ENCODE data around the gene RAD23A.

Gene RAD23A

DNA sequence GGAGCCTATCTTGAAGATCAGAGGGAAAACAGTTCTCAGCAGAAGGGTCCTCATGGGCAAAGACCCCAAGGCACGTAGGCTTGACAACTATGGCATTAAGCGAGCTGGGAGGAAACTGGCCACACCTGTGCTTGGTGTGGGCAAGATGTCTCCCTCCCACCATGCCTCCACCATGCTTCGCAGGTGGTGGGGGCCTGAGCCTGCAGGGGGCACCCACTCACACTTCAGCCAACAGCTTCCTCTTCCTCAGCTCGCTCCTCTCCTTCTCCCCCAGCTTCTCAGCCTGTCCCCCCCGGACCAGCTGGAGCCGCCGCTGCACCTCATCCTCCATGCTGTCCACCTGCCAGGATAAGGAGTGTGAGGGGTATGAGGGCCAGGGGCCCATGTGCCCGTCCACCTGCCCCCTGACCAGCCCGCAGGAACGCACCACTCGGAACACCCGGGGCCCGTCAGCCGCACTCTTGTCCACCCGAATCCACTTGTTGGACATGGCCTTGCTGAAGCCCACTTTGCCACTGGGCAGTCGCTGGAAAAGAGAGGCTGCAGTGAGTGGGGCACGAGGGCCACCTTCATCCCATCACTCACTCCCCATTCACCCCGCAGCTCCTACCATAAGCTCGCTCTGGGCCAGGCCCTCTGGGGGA is 15.5 kb upstream of the RAD23A start:
- no peak for DNase-seq (ENCODE audit: low read depth in 1 of 2, low spot score in 1 of 2)
- in situ Hi-C loops (cut with HindIII; ENCODE audit: low pct_unique_long_range_greater_than_20kb, low sequenced_read_pairs) = no loop called here

DNA sequence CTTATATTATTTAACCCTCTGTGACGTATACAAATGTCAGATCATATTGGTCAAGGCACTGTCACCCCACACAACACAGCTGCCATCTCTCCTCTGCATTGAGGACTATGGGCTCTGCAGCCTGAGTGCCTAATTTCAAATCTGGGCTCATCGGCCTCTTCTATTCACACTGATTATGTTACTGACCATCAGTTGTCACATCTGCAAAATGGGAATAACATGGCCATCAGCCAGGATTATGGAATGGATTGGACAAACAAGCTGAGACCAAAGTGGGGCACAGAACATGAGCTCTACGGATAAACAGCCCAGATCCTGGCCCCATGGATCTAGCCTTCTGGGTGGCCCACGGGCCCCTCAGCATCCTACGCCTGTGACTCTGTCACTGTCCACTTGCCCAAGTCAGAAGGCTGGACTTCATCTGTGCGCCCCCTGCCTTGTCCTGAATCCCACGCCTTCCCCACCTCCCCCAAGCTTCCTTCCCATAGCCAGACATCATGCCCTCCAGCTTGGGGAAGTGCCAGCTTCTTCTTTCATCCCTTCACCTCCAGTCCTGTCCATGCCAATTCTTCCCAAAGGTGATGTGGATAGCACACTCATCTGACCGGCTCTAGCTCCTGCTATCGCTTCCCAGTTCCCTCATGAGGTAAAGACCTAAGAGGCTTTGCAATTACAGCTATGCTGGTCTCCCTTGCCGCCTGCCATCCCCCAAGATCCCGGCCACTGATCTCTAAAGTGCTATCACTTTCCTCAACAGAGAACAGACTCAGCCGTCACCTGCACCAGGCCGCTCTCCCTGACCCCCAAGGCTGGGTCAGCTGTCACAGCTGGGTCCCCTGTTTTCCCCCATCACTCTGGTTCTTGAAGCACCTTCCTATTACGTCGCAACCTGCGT is 13.0 kb upstream of the RAD23A start:
- DNase-seq (ENCODE audit: low read depth in 1 of 2, low spot score in 1 of 2) = no peak
- in situ Hi-C loops (cut with HindIII; ENCODE audit: low pct_unique_long_range_greater_than_20kb, low sequenced_read_pairs) = no loop called here
- no peak for TF ChIP-seq JUND (IDR thresholded peaks at IDR 0.05; ENCODE audit: low read depth)

More for the DNA sequence above, 15.5 kb upstream of the RAD23A start:
- no peak for TF ChIP-seq JUND (IDR thresholded peaks at IDR 0.05; ENCODE audit: low read depth)

DNA sequence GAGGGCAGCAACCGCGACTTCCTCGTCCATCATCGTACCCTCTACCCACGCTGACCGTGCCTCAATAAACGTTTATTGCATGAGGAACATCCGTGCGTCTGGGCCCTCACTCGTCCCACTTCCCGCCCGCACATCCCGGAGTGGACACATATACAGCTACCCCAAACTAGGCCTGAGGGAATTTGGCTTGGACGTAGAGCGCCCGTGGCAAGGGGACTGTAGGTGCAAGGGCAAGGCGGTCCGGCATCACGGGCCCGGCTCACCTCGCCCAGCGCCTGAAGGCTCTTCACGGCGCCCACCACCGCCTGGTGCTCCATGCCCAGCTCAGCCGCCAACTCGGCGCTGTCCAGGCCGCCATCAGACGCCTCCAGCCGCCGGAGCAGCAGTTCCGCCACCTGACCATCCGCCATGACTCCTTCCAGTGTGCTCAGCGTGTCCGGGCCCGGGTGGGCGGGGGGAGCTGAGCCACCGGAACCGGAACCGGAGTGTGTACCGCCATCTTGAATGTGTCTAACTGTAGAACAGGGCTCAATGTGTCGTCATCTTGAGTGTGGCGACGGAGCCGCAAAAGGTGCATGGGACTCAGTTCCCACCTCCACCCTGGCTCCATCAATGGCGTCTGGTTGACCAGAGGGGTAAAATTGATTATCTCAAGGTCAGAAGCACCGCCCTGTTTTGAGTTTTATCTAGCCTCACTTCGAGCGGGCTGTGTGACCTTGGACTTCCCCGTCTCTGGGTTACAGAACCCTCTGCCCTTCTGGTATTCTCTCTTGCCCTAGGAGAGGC is 12.2 kb upstream of the RAD23A start, which contains the start of gene FARSA:
FARSA (minus strand) TSS at position 425 of the 786 bp plus-strand sequence; CDS start at position 410, 15 bp downstream.
- TF ChIP-seq JUND (IDR thresholded peaks at IDR 0.05; ENCODE audit: low read depth) = no peak
- DNase-seq (ENCODE audit: low read depth in 1 of 2, low spot score in 1 of 2) = peak; percentile 55 to 91
- in situ Hi-C loops (cut with HindIII; ENCODE audit: low pct_unique_long_range_greater_than_20kb, low sequenced_read_pairs) = no loop called here

DNA sequence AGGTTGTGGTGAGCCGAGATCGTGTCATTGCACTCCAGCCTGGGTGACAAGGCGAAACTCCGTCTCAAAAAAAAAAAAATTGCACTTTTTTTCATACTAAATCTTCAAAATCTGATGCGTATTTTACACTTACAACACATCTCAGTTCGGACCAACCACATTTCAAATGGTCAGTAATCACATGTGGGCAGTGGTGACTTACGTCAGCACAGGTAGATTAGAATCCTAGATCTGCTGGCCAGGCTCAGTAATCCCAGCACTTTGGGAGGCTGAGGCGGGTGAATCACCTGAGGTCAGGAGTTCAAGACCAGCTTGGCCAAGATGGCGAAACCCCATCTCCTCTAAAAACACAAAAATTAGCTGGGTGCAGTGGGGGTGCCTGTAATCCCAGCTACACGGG is 10.6 kb upstream of the RAD23A start:
- TF ChIP-seq JUND (IDR thresholded peaks at IDR 0.05; ENCODE audit: low read depth) = no peak
- DNase-seq (ENCODE audit: low read depth in 1 of 2, low spot score in 1 of 2) = no peak
- in situ Hi-C loops (cut with HindIII; ENCODE audit: low pct_unique_long_range_greater_than_20kb, low sequenced_read_pairs) = no loop called here

DNA sequence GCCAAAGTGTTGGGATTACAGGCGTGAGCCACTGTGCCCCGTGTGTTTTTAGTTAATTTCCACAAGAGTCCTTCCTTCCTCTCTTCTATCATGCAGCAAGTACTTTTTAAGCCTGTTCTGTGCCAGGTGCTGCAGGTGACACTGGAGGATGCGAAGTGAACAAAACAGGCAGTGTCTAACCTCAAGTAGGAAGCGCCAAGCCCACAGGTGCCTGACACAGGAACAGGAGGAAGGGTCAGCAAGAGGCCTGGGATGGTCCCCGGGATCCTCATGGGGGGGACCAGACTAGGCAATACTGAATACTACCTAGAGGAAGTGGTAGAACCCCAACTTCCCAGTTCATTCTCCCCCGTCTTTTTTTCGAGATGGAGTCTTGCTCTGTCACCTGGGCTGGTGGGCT is 9.1 kb upstream of the RAD23A start:
- TF ChIP-seq JUND (IDR thresholded peaks at IDR 0.05; ENCODE audit: low read depth) = no peak
- in situ Hi-C loops (cut with HindIII; ENCODE audit: low pct_unique_long_range_greater_than_20kb, low sequenced_read_pairs) = no loop called here
- DNase-seq (ENCODE audit: low read depth in 1 of 2, low spot score in 1 of 2) = no peak

DNA sequence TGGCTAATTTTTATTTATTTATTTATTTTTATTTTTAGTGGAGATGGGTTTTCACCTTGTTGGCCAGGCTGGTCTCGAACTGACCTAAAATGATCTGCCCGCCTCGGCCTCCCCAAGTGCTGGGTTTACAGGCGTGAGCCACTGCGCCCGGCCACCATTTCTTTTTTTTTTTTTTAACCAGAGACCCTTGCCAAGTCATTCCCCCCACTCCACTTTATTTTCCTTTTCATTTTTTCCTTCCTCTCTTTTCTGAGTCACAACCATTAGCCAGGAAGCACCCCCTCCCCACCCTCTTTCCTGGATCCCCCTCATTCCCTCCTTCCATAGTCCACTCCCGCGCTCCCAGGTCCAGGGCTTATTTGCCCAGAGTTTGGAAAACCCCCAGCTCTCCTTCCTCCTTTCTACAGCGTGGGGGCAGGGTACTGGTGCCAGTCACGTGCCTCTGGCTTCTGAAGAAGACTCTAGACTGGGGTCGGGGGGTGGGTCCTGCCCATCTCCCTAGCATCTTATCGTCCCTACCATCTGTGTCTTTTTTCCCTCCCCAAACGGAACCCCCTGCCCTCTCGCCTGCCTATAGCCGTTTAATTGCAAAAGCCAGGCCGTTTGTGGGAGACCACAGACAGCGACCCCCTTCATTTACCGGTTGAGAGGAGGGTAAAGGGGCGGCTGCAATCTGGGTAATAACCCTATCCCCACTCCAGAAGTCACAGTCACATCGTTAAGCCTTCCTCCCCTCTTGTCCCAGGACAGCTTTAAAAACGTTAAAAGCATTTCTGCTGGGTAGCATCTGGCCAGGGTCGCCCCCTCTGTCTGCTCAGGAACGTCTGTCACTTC is 8.4 kb upstream of the RAD23A start:
- in situ Hi-C loops (cut with HindIII; ENCODE audit: low pct_unique_long_range_greater_than_20kb, low sequenced_read_pairs) = no loop called here
- DNase-seq (ENCODE audit: low read depth in 1 of 2, low spot score in 1 of 2) = no peak
- TF ChIP-seq JUND (IDR thresholded peaks at IDR 0.05; ENCODE audit: low read depth) = no peak

DNA sequence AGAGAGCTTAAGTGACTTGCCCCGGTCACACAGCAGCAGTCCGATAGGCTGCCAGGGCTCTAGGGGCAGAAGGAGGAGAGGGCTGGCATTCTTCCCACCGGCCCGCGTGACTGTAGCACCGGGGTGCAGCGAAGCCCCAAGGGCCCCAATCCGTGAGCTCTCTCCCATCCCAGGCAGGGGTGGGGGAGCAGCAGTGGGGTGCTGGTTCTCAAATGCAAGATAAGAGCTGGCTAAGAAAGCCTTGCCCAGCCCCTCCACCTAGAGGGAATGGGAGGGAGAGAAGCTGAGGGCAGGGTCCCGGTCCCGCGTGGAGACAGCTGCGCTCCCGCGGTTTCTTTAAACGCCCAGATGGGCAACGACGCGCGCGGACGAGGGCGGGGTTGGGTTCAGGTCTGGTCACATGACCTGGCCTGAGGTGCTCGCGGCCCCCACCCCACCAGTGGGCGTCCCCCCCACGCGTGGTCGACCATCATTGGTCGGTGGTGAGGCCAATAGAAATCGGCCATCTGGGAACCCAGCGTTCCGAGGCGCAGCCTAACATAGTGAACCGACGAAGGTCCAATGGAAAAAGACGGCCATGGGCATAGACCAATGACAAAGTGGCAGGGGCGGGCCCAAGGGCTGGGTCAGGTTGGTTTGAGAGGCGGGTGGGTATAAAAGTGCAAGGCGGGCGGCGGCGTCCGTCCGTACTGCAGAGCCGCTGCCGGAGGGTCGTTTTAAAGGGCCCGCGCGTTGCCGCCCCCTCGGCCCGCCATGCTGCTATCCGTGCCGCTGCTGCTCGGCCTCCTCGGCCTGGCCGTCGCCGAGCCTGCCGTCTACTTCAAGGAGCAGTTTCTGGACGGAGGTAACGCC is 7.5 kb upstream of the RAD23A start, which contains the start of gene CALR:
CALR (plus strand) TSS at position 683 of the 852 bp plus-strand sequence; CDS start at position 754, 71 bp downstream.
- in situ Hi-C loops (cut with HindIII; ENCODE audit: low pct_unique_long_range_greater_than_20kb, low sequenced_read_pairs) = no loop called here
- peak; percentile 96 to 99 for DNase-seq (ENCODE audit: low read depth in 1 of 2, low spot score in 1 of 2)
- TF ChIP-seq JUND (IDR thresholded peaks at IDR 0.05; ENCODE audit: low read depth) = no peak

DNA sequence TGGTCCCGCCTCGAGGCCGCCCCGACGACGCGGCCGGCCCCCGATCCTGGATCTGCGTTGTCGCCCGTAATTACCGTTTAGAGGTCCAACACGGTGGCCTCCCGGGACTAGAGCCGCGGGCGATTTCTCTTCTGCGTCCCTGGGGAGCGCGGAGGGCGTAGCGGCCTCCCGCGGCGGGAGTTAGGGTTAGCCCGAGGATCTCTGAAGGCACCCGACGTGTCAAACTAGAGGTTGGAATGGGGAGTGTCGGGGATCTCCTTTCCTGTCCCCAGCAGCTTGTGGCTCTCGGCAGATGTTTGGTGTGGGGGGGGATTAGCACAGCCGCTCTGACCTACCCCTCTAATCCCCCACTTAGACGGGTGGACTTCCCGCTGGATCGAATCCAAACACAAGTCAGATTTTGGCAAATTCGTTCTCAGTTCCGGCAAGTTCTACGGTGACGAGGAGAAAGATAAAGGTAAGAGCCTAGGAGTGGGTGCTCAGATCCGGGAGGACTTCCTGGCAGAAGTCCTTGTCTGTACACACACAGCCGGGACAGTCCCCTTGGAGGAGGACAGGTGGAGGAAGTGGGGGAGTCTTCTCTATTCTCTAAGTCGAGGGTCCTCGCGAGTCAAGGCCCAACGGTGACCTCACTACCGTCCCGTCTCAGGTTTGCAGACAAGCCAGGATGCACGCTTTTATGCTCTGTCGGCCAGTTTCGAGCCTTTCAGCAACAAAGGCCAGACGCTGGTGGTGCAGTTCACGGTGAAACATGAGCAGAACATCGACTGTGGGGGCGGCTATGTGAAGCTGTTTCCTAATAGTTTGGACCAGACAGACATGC is 6.7 kb upstream of the RAD23A start:
- peak in 1 of 2 experiments; percentile 52 for DNase-seq (ENCODE audit: low read depth in 1 of 2, low spot score in 1 of 2)

DNA sequence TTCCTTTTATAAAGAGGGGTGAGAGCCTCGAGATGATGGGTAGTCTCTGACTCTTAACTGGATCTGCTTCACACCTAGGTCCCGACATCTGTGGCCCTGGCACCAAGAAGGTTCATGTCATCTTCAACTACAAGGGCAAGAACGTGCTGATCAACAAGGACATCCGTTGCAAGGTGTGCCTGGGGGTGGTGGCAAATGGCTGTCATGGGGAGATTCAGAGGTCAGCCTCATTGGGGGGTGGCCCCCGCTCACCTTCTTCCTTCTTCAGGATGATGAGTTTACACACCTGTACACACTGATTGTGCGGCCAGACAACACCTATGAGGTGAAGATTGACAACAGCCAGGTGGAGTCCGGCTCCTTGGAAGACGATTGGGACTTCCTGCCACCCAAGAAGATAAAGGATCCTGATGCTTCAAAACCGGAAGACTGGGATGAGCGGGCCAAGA is 5.7 kb upstream of the RAD23A start:
- no peak for TF ChIP-seq JUND (IDR thresholded peaks at IDR 0.05; ENCODE audit: low read depth)
- no peak for DNase-seq (ENCODE audit: low read depth in 1 of 2, low spot score in 1 of 2)
- in situ Hi-C loops (cut with HindIII; ENCODE audit: low pct_unique_long_range_greater_than_20kb, low sequenced_read_pairs) = no loop called here

More for the DNA sequence above, 6.7 kb upstream of the RAD23A start:
- no peak for TF ChIP-seq JUND (IDR thresholded peaks at IDR 0.05; ENCODE audit: low read depth)
- in situ Hi-C loops (cut with HindIII; ENCODE audit: low pct_unique_long_range_greater_than_20kb, low sequenced_read_pairs) = no loop called here

DNA sequence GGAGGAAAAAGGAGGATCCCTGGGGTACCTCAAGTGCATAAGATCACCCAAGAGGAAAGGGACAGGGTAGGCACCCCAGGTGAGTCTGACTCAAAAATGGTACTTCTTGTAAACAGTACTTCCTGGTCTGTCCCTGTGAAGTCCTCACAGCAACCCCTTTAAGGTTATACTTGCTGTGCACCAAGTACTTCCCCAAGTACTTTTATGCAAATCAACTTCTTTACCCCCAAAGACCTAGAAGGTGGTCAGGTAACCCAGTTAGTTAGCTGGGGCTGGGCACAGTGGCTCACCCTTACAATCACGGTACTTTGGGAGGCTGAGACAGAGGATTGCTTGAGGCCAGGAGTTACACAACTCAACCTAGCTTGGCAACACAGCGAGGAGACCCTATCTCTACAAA is 4.8 kb upstream of the RAD23A start:
- in situ Hi-C loops (cut with HindIII; ENCODE audit: low pct_unique_long_range_greater_than_20kb, low sequenced_read_pairs) = no loop called here
- no peak for TF ChIP-seq JUND (IDR thresholded peaks at IDR 0.05; ENCODE audit: low read depth)
- DNase-seq (ENCODE audit: low read depth in 1 of 2, low spot score in 1 of 2) = no peak

Measured in T47D (cell line).